ENCODE measurements around the gene SLC7A14. TPM values are rescaled to one million over a fixed set of nuclear protein-coding genes. Genes with fewer than 3 reads are reported as not detected.
A peak's percentile ranks its signal among the peaks of the same experiment; 100 is the strongest.

Gene SLC7A14
- total RNA-seq, 4 donors from 2014 or later: under 0.01 to 0.06 (median under 0.01) TPM; not detected in 1

GRCh38 chr3:170622369-170623159 is 36.7 kb upstream of the SLC7A14 start:
- DNase-seq (ENCODE audit: low spot score): no peak
- no peak for TF ChIP-seq CTCF (IDR thresholded peaks at IDR 0.05)
- no peak for ATAC-seq (ENCODE audit: low FRiP score)

DNA sequence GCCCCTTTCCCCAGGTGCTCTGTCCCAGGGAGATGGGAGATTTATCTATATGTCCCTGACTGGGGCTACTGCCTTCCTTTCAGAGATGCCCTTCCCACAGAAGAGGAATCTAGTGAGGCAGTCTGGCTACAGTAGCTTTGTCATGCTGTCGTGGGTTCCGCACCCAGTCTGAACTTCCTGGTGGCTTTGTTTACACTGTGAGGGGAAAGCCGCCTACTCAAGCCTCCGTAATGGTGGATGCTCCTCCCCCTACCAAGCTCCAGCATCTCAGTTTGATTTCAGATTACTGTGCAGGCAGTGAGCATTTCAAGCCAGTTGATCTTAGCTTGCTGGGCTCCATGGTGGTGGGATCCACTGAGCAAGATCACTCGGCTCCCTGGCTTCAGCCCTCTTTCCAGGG is 35.4 kb upstream of the SLC7A14 start:
- ATAC-seq (ENCODE audit: low FRiP score): no peak
- no peak for DNase-seq (ENCODE audit: low spot score)
- TF ChIP-seq CTCF (IDR thresholded peaks at IDR 0.05): no peak

DNA sequence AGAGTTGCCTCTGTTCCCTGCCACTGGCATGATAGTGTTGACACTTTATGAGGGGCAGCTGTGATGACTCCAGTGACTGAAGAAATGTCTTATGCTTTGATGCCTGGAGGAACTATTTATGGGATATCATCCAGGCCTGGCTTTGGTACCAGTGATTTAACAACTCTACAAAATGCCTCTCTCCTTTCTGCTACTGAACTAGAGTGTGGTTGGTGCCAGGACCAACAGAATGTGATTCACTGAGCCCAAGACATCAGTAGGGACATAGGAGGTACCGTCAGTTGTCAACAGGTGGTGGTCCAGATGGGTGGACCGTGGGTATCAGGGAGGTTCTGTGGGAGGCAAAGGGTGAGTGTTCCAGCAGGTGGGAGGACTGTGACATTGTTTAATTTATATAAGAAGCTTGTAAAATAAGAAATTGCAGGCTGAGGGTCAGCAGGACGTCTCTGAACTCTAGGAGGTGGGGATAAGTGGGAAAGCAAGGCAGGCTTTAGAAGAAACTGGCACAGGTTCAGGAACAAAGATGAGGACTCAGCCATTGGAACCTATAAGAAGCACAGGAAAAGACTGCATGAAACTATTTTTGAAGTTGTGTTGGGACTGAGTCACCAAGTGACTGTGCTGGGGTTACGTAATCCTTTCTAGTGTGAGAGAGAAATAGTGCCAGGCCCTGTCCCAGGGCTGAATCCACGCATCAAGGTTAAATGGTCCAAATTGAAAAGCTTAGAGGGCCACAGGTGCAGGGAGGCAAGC is 28.5 kb upstream of the SLC7A14 start:
- TF ChIP-seq CTCF (IDR thresholded peaks at IDR 0.05): no peak
- no peak for DNase-seq (ENCODE audit: low spot score)
- peak; percentile 73 for ATAC-seq (ENCODE audit: low FRiP score)

DNA sequence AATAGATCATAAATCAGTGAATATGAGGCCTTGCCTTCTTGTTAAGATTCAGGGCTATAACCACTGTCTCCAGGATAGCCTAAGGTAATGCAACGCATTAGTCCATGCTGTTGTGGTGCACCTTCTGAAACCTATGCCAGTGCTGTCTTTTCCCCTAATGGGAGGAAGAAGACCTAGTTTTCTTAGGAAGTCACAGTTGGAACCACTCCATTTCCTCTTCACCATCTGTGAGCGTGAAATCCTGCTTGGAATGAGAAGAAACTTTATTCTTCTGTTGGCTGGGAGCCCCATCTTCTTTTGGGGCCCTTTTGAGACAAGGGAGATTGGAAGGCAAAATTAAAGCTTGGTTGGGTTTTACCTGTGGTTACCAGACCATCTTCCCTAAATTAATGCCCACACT is 25.9 kb upstream of the SLC7A14 start:
- no peak for TF ChIP-seq CTCF (IDR thresholded peaks at IDR 0.05)
- DNase-seq (ENCODE audit: low spot score): no peak
- no peak for ATAC-seq (ENCODE audit: low FRiP score)

DNA sequence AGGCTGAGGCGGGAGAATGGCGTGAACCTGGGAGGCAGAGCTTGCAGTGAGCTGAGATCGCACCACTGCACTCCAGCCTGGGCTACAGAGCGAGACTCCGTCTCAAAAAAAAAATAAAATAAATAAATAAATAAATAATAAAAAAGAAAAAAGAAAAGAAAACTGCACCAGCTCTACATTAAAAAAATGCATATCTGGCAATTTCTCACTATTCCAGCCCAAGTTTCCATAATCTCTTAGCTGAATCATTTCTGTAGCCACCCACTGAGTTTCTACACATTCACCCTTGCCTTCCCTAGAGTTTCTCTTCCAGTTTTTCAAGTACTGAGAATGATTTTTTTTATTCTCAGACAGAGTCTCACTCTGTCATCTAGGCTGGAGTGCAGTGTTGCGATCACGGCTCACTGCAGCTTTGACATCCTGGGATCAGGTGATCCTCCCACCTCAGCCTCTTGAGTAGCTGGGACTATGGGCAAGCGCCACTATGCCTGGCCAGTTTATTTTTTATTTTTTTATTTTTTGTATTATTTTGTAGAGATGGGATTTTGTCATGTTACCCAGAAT is 24.5 kb upstream of the SLC7A14 start:
- no peak for ATAC-seq (ENCODE audit: low FRiP score)
- TF ChIP-seq CTCF (IDR thresholded peaks at IDR 0.05): no peak

DNA sequence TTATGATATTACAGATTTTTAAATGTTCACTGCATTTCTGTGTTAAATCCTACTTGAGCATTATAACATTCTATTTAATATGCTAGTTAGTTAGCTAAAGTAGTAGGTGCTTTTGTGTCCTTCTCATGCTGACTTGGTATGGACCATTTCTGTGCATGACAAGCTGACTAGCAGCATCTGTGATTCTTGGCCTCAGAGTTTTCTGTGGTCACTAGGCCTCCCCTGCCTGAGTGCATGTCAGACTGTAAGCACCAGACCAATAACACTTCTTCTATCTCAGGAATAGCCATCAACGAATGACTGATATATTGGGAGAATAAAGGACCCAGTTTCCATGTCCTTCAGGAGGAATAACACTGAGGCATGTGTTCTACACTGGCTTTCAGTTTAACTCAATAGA is 22.6 kb upstream of the SLC7A14 start:
- TF ChIP-seq CTCF (IDR thresholded peaks at IDR 0.05): no peak
- ATAC-seq (ENCODE audit: low FRiP score) (no peak), DNase-seq (ENCODE audit: low spot score) (no peak)

More for the DNA sequence above, 24.5 kb upstream of the SLC7A14 start:
- DNase-seq (ENCODE audit: low spot score): no peak
